GM19193 (cell line): Measurements from ENCODE around the gene SPTBN1.
A peak's percentile ranks its signal among the peaks of the same experiment; 100 is the strongest.

Source experiments
- POLR2A ChIP-seq: IDR thresholded peaks from 4 replicates; pipeline ENCODE4 v1.6.1; 2011; ENCODE audit not compliant: insufficient read depth, insufficient read length; ENCODE audit errors: extremely low read depth

SPTBN1 gene

DNA sequence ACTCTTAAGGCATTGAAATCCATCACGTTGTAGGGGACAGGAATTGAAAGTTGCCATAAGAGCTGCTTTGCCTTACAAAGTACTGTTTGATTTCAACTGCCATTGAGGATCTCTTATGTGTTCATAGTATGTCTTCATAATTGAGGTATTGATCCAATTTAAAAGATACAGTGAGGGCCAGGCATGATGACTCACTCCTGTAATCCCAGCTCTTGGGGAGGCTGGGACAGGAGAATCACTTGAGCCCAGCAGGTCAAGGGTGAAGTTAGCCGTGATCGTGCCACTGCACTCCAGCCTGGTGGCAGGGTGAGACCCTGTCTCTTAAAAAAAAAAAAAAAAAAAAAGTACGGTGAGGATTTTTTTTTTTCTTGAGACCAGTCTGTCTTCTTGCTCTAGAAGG, 175.6 kb downstream of the SPTBN1 start:
- no peak for TF ChIP-seq POLR2A

DNA sequence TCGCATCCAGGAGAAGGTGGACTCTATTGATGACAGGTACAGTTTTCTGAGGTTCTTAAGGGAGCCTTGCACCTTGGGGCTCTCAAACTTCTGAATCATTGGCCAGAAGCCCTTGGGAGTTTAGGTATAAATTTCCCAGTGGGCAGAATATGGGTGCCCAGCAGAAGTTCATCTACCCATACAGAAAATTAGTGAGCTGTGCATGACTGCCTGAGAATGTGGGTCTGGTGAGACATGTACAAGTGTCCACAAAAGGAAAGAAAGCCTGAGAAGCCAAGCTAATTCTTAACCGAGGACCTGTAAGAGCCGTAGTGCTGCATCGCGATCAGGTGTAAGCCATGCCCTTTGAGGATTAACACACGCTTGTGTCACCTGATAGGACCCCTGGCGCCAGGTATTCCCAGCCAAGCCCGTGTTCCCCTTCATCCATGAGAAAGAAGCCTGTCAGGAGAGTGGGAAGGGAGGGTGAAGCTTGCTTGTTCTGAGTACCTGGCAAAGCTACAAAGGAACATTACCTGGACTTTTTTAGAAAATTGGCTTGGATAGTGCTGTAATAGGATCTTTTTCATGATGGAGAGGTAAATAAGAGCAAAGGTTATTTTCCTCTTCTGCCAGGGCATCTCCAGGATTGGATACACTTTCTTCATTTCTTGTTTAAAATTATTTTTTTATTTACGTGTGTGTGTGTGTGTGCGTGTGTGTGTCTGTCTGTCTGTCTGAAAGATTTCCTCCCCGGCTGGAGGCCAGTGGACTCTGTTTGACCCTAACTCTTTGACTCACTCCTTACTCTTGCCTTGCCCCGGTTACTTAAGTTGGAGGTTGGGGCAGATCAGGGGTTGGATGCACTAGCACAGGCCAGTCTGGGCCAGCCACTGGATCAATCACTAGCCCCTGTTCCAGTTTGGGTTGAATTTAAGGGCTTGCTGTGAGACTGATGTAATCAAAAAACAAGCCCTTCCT, 176.9 kb downstream of the SPTBN1 start:
- no peak for TF ChIP-seq POLR2A

DNA sequence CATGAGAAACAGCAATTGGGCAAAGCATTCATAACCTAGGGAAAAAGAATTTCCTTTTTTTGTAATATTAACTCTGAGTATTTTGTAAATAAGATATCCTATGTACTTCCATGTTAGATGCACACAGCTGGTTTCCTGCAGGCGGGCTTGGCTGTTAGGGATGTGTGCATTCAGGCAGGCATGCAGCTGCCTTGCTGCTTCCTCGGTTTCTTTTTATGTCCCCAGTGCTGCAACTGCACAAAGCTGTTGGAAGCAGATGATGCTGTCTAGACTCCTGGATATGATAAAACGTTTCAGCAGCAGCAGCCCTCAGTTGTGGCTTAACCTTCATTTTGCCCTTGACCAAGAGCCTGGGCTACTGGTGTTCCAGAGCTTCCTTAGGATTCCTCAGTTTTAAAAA, 177.9 kb downstream of the SPTBN1 start:
- no peak for TF ChIP-seq POLR2A

DNA sequence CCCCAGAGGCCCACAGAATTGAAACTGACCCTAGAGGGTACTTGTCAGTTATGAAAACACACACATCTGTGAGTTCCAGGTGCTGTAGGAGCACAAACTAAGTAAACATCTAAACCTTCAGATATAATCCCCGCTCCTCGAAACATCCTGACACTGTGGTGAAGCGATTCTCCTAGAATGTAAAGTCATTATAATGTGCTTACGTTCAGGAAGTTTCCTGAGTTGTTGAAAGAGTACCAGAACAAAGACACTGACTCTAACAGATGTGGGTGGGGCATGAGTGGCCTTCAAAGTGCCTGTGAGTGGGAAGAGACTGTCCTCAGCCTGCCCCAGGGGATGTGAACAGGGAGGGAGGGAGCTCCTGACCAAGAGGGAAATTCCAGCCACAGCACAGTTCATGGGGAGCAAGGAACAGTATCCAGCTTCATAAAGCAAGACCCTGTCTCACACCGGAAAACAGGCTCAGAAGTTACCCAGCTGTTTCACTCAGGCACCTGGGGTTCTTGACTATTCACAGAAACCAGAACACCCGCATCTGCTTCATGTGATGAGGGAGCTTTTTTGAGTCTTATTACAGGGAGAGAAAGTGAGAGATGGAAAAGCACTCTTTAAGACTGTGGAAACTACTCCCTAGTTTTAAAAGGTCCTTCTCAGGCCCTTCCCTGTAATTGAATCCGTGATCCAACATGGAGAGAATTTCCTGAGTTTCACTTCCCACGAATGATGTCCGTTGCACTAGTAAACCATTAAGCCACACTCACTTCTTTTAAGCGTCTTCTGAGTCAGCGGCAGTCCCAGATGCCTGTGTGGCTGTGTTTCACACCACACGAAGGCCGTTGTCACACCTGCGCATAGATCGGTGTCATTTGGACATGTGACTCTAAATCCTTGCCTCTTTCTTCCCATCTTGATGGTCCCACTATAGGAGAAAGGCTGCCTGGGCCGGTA, 178.7 kb downstream of the SPTBN1 start:
- peak; percentile 38 for TF ChIP-seq POLR2A

DNA sequence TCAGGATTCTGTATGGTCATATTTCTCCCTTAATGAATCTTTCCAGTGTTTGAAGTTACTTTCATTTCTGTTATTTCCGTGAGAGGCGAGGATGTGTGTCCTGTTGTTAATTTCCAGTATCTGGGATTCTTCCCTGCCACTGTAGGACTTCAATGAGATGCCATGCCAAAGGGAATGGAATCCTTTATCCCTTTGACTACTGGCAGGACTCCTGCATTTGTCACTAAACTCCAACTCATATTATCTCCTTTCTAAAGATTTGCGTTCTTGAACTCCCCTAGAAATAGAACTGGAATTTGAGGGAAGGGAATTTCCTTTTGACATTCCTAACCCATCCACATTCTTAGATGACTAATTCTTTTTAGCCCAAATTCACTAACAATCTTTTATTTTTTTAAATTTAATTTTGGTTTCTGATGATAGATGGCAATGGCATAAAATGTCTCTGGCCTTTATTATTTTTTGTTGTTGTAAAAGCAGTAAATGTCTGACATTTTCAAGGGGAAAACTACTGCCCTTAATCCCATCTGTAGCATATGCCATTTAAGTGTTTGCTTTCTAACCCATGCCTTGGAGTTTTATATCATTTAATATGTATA, 179.5 kb downstream of the SPTBN1 start:
- TF ChIP-seq POLR2A = no peak

DNA sequence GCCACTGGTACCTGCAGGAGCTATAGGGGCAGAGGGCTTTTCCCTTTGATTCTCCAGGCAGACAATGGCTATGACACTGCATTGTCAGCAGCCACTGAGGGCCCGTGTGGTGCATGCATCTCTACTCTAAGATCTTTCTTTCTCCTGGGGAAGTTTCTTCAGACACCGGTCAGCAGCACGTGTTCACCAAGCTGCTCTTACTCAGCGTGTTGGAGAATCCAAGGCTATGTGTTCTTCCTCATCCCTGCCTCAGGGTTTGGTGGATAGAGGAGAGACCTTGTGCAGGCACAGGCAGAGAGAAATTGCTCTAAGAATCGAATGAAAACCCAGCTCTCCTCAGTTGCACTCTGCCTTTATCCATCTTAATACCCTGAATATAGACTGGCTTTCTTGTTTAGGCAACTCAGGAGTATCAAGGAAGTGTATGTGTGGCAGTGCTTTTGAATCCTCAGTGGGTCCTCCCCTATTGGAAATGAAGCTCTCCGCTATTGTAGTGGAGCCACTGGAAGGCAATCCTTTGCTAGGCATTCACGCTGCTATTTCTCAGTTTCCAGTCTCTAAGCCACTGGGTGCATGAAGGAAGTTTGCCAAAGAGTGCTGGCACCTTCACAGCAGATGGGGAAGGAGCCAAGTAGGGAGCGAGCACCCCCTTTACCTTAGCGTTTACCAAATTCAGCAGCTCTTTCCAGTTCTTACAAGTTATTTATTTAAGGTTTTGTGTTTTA, 180.4 kb downstream of the SPTBN1 start:
- no peak for TF ChIP-seq POLR2A

DNA sequence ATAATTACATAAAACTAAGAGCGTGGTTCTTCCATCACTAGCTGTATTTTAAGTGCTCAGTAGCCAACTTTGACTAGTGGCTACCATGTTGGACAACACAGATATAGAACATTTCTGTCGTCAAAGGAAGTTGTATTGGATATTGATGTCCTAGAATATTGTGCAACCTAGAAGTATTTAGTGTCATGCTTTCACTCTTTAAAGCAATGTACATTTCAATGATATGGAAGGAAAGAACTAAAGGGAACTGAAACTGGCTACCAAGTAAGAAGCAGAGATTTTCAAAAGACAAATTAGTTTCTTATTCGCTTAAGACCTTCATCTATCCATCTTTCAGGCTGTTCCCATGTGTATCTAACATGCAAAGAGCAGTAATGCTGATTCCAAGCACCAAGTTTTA, 182.0 kb downstream of the SPTBN1 start:
- no peak for TF ChIP-seq POLR2A

DNA sequence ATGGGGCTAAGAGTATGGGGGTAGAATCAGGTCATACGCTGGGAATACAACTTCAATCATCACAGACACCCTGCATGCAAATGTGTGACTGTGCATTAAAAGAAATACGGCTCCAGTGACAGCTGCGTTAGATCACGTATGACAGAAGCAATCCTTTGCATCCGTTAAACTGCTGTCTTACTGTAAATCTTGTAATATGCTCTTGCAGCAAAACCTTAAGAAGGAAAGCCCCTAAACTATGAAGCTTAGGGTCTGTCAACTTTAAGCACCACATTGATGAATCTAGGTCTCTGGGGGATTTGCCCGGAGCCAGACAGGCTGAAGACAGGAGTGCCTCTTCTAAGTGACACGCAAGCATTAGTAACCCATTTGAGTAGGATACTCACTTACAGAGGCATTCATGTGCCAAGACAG, 182.7 kb downstream of the SPTBN1 start:
- TF ChIP-seq POLR2A = no peak

DNA sequence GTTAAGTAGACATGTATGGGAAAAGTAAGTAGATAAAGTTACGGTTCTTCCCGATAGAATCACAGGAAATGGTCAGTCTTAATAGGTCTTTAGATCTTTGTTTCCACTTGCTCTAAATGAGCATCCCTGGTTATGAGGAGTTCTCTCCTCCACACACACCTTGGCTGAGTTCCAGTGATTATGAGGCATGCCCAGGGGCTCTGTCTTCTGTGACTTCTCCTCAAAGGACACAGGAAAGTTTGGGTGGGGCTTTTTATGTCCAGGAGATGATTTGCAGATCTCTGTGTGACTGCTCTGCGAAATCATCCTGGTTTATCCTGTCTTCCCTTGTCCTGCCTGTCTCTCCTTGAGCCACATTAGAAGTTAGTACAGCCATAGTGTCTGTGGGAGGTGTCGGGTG, 183.5 kb downstream of the SPTBN1 start:
- TF ChIP-seq POLR2A = no peak

DNA sequence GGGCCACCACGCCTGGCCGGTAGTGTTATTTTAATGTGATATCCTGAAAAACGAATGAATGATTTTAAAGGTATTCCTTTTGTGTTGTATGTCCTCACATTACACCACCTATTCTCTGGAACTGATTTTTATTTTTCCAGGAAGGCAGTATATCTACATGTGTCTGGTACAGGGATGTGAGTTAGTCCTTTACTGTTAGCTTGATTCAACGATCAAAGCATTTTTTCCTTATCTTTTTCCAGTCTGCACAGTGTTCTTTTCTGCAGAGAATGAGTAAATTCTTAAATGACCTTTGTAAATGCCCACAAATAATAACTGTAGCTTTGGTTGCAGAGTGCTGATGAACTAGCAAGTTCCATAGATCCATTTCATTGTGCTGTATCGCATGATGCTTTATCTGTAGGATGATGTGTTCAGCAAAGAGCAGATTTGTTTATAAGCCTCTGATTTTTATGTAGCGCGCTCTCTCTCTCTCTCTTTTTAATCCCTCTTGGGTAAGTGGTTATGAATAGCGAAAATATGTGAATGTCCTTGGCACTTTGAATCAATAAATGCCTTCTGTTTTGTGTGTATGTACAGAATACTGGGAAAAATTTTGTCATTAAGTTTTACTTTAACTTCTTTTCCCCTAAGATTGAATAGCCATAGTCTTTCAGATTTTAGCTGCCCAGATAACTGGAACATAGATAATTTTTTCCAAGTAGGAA, 184.9 kb downstream of the SPTBN1 start:
- no peak for TF ChIP-seq POLR2A

DNA sequence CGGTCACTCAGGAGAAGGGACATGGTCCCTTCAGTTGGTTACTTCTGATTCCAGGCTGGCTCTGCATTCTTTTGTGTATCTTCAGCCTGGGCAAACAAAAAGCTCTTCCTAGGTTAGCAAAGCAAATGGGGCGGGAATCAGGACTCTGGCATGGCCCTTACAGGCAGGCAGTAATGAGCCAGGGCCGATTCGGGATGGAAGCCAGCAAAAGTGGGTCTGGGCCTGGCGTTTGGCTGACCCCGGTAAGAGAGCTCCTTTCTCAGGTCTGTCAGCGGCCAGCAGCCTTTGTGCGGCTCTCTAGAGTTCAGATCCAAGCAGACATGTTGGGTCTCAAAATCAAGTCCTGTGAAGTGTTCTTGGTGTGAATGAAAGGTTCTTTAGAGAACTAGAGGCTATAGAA, 185.9 kb downstream of the SPTBN1 start:
- TF ChIP-seq POLR2A = no peak

DNA sequence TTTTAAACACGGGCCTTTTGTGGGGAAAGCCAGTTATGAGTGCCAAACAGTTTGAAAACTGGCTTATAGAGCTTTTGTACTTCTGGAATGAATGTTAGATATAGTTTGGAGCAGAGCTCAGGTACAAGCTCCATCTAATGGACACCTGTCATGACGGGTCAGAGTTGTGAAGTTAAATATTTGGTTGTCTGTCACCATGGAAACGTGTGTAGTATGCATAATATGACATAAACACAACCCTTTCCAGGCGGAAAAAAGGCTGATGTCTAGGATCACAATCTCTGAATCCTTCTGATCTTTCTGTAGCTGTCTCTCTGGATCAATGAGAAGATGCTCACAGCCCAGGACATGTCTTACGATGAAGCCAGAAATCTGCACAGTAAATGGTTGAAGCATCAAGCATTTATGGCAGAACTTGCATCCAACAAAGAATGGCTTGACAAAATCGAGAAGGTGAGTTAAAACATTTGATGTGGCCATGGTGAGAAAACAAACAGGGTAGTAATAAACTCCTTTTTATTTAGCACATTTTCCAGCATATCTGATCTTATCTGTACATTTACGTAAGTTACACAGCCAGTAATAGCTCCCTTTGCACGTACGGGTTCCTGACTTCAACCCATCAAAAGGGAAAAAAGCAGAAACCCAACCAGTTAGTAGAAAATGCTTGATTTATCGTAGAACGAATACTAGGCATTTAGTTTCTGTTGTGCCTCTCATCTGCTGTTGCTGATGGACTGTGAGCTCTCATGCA, 186.7 kb downstream of the SPTBN1 start:
- TF ChIP-seq POLR2A = no peak

DNA sequence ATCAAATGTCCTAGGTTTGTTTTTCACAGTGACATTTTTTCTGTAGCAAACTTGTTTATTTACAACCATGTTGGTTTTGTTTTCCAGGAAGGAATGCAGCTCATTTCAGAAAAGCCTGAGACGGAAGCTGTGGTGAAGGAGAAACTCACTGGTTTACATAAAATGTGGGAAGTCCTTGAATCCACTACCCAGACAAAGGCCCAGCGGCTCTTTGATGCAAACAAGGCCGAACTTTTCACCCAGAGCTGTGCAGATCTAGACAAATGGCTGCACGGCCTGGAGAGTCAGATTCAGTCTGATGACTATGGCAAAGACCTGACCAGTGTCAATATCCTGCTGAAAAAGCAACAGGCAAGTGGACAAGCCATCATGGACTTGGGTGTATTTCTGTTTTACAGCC, 188.1 kb downstream of the SPTBN1 start:
- TF ChIP-seq POLR2A = no peak

DNA sequence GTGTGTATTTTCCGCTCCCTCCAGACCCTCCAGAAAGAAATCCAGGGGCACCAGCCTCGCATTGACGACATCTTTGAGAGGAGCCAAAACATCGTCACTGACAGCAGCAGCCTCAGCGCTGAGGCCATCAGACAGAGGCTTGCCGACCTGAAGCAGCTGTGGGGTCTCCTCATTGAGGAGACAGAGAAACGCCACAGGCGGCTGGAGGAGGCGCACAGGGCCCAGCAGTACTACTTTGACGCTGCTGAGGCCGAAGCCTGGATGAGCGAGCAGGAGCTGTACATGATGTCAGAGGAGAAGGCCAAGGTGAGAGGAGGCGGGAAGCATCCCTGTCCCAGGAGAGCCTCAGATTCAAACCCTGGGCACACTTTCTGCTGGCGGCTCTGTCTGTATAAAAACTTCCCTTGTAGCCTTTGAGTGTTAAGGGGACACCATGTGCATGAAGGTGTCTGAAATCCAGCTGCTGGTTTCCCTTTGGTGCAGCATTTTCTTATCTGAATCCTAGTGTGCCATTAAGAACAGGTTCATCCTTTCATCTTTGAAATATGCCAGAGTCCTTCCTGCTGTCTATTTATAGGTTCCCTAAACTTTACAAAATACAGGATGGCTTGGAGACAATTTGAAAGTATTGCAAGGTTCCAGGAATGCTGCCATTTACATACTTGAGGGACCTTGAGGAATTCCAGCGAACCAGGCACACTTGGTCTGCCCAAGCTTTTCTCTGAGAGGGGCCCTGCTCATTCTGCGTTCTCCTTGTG, 190.2 kb downstream of the SPTBN1 start:
- no peak for TF ChIP-seq POLR2A
